ENCODE measurements around the gene UGT2A3.
"Not testable (repeated sequence)": the region's sequence is repeated elsewhere in the genome, so short reads cannot be mapped to it uniquely, and the experiment has no call there.

The UGT2A3 gene

GRCh38 chr4:68948985-68949384 lies 2.6 kb downstream of the UGT2A3 start:
- no peak overlapping the region for H3K27ac ChIP-seq
- TF ChIP-seq ZFX (IDR thresholded peaks at IDR 0.05; ENCODE audit: borderline replicate concordance) (no peak), CTCF (IDR thresholded peaks at IDR 0.05) (no peak)

DNA sequence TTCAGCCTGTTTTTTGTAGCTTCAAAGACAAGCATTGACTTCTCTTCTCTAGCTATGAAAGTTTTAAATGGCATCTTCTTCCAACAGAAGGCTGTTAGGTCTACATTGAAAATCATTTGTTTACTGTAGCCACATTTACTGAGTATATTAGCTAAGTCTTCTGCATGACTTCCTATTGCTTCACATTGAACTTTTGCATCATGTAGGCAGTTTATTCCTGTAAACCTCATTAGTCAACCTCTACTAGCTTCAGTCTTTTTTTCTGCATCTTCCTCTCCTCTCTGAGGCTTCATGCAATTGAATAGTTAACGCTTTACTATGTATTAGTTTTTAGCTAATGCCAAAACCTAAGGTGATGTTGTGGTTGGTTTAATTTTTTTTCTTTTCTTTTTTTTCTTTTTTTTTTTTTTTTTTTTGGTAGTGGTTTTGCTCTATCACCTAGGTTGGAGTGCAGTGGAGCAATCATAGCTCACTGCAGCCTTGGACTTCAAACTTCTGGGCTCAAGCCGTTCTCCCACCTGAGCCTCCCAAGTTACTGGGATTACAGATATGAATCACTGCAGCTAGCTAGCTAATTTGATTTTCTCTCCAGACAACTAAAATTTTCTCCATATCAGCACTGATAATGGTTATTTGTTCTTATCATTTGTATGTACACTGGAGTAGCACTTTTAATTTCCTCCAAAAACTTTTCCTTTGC lies 3.4 kb downstream of the UGT2A3 start:
- no peak for TF ChIP-seq CTCF (IDR thresholded peaks at IDR 0.05)
- TF ChIP-seq ZFX (IDR thresholded peaks at IDR 0.05; ENCODE audit: borderline replicate concordance) = no peak
- H3K27ac ChIP-seq = no peak overlapping the region

- TF ChIP-seq CTCF (IDR thresholded peaks at IDR 0.05) = no peak
- no peak for TF ChIP-seq ZFX (IDR thresholded peaks at IDR 0.05; ENCODE audit: borderline replicate concordance)
- H3K27ac ChIP-seq = no peak overlapping the region
Measured at GRCh38 chr4:68929076-68929737, 22.4 kb downstream of the UGT2A3 start.

GRCh38 chr4:68927165-68927564 lies 24.4 kb downstream of the UGT2A3 start:
- no peak for TF ChIP-seq ZFX (IDR thresholded peaks at IDR 0.05; ENCODE audit: borderline replicate concordance)
- TF ChIP-seq CTCF (IDR thresholded peaks at IDR 0.05) = no peak
- H3K27ac ChIP-seq = no peak overlapping the region

GRCh38 chr4:68922202-68922601 lies 29.4 kb downstream of the UGT2A3 start:
- H3K27ac ChIP-seq = not testable (repeated sequence)

GRCh38 chr4:68921051-68921450 lies 30.6 kb downstream of the UGT2A3 start:
- no peak for TF ChIP-seq CTCF (IDR thresholded peaks at IDR 0.05)
- no peak for TF ChIP-seq ZFX (IDR thresholded peaks at IDR 0.05; ENCODE audit: borderline replicate concordance)
- no peak overlapping the region for H3K27ac ChIP-seq

DNA sequence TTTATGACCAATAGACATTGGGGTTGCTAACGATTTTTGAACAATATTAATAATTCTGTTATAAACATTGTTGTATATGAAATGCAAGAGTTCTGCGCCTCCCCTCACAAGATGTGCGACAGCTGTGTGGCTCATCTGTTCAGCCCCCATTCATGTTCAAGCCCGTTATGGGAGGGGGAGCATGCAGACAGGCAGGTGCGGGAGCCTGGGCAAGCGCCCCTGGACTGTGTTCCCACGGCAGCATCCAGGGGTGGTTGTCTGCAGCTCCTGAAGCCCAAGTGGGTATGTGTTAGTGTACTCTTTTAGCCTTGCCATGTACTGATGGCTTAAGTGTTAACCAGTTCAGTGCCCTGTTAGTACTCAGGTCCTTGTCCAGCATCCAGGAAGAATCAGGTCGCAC lies 34.6 kb downstream of the UGT2A3 start:
- H3K27ac ChIP-seq = no peak overlapping the region
- no peak for TF ChIP-seq ZFX (IDR thresholded peaks at IDR 0.05; ENCODE audit: borderline replicate concordance)
- no peak for TF ChIP-seq CTCF (IDR thresholded peaks at IDR 0.05)
